HS-27A (cell line): ENCODE measurements around the gene PPIA.
A peak's percentile ranks its signal among the peaks of the same experiment; 100 is the strongest.

ENCODE experiments used
- DNase-seq: peaks from one replicate; pipeline ENCODE4 v3.0.0-alpha.2; 2012; ENCODE audit warnings: low read depth, missing footprints

Gene PPIA

DNA sequence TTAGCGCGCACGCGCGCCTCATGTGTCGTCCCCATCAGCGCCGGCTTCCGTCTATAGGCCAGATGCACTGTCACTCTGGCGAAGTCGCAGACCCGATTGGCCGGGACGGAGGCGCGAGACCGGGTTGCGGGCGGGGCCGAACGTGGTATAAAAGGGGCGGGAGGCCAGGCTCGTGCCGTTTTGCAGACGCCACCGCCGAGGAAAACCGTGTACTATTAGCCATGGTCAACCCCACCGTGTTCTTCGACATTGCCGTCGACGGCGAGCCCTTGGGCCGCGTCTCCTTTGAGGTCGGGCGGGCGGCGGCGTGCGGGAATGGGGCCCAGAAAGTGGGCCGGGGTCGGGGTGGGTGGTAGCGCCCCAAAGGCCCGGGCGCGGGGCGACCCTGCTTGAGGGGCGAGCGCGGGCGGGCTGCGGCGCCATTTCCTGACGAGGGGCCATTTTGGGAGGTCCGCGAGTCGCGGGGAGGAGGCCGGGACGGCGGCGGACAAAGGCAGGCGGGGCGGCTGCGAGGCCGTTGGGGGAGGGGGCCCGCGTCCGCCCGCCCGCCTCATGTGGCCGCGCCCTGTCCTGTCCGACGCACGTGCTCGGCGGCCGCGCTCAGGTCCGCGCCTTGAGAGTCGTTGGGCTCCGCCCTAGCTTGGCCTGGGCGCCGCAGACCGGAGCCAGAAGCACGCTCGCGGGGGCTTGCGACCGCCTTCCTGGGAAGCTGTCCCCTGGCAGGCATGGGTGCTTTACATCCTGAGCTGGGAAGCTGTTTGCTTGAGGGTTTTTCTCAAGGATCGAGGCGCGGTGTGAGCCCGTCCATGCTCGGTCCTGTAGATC lies at the start of gene PPIA:
Gene PPIA, plus strand, starts transcription at position 178 of the 825 bp plus-strand sequence. Its CDS starts 44 bp downstream, at position 222.
- DNase-seq: peak; percentile 84

DNA sequence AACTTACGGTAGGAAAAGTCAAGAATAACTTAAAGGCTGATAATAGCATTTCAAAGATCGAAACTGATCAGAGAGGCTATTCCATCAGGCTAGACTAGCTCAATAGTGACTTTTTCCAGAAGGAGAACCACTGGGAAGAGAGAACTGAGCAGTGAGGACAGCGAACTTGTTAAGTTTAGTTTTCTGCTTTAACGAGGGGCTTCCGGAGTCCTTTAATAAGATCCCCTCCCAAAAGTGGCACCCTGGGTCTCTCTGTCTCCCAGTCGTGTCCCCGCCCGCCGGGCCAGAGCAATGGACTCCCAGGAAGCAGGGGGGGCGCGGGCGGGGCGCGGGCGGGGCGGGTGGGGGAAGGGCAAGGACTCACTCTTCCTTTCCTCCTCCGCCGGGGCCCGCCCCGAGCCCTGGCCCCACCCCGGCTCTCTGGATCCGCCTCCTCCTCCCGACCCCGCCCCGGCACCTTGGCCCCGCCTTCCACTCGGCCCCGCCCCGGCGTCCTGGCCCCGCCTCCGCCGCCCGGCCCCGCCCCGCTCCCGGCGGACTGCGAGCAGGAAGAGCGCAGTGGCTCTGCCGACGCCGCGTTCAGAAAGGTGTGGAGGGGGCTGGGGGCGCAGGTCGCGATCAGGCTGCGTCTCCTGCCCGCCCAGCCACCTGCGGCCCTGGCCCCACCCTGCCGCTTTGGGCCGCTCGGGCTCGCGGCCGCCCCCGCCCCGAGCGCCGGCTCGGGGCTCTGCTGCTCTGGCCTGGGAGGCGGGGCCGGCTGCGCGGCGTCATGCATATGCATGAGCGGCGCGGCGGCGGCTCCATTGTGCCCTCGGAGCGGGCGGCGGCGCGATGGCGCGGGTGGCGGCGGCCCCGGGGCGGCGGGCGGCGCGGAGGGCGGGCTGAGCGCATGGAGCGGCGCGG lies 48.2 kb upstream of the PPIA start, which contains the start of gene ZMIZ2:
Gene ZMIZ2, plus strand, starts transcription at position 803 of the 903 bp plus-strand sequence. CDS start 7,403 bp downstream, outside the sequence.
- DNase-seq: peak; percentile 48

DNA sequence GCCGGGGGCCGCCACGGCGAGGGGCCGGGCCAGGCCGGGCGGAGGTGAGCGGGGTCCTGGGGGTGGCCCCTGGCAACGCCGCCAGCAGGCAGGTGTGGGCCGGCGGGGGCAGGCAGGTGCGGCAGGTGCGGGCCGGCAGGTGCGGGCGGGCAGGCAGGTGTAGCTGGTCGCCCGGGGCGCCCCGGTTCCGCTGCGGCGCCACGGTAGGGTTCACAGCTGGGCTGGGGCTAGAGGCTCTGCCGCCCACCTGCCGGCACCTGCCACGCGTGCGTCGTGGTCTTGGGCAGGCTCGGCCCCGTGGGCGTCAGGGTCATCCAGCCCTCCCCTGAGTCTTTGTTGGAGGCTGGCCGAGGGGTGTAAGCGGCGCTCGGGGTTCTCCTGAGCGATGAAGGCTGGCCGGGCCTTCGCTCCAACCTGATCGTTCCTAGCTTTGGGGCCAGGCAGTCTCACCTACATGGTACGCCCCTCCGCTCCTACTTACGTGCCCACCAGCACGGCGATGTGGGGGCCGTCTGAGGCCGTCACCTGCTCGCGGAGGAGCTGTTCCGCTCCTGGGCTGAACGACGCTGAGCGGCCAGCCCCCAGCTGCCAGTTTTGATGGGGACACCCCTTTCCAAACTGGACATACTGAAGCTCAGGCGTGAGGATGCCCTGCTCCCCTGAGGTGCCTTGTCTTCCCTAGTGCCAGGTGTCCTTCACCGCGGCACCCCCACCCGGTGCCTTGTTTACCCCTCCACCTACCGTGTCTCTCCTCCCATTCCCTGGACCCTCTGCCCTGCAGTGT lies 47.3 kb upstream of the PPIA start:
- no peak for DNase-seq

DNA sequence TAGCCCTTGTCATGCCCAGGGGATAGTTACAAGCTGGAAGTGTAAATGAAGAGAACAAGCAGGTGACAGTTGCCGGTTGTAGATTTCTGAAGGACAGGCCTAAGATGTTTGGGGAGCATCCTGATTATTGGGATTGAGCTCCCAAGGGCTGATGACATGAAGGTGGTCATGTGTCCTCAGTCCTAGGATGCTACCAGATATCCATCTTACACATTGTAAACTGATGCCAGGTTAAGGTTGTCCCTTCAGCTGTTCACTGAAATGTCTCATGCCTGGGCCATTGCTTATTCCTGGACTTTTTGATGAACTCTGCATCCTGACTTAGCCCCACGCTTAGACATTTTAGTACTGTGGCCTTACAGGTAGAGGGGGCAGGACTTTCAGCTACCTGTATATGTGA lies 46.5 kb upstream of the PPIA start:
- no peak for DNase-seq

DNA sequence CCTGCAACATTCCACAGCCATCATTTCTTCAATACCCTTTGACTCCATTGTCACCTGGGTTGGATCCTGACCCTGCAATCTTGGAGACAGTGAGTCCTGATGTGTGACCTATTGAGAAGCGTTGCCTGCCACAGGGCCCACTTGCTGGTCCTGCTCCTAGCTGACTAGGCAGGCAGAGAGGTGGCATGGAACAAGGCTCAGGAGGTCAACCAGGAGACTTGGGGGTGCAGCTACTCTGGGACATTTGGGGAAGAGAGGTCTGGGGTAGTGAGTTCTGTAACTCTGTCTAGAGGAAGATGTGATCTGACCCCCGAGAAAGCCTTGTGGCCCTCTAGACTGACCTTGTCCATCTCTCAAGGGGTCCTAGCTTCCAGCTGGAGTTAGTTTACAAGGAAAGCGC lies 46.1 kb upstream of the PPIA start:
- DNase-seq: no peak

DNA sequence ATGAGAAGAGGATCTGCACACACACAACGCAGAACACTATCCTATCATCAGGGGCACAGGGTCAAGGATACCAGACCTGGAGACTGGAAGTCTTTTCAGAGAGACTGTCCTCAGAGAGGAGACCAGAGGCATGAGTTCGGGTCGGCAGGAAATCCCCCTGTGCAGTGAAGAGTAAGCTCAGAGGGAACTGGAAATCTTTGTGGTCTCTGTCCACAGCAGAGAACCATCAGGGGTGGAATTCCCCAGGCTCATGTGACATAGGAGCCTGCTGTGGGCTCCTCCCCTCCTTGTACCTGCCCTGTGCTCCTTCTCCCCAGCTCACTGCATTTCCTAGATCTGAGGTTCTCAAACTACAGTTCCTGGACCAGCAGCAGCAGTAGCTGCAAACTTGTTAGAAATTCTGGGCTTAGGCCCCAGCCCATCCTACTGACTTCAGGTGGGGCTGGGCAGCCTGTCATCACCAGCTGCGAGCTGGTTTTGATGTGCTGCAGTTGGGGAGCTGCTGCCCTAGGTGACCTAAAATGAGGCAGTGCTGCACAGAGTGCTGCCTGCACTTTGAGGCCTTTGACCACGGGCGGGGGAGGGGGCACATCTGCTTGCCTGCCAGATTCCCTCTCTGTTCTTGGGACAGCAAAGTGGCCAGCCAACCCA lies 45.4 kb upstream of the PPIA start:
- DNase-seq: no peak

DNA sequence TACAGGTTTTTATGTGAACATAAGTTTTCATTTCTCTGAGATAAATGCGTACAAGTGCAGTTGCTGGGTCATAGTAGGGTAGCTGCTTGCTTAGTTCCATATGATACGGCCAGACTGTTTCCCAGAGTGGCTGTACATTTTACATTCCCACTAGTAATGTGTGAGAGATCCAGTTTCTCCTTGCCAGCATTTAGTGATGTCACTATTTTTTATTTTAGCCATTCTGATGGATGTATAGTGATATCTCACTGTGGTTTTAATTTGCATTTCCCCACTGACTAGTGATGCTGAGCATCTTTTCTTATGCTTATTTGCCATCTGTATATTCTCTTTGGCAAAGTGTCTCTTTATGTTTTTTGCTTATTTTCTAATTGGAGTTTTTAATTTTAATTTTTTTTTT lies 43.7 kb upstream of the PPIA start:
- DNase-seq: no peak

DNA sequence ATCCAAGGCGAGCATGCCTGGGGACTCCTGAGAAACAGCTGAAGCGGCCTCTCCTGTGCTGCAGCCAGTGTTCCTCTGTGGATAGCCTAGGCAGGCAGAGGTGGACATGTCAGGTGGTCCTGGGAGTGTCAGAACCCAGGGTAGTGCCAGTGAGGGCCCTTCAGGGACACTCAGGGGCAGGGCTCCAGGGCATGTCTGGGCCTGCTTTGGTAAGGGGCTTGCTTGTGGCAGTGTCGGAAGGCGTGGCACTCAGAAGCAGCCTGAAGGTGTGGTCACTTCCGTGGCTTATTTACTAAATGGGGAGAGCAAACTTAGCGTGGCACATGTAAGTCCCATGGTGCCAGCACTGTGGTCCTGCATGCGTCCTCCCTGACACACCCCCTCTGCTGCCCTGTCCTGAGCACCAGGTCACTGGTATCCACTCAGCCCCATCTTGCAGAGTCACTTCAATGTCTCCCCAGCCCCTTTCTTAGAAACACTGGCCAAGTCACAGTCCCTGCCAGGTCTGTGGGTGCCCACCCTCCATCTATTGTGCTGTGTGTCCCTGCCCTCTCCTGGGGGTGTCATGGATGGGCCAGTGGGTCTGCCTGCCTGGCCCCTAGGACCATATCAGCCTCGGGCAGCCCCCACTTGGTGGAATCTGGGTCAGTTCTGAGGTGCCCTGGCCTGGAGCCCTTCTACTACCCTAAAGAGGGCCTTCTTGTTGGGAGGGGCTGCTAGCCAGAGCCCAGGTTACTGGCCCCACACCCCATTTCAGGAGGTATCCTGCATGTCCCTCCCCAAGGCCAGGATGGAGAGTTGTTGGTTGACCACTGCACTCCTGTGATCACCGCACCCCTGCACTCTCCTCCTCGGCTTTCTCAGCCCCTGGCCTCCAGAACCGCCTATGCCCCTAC lies 41.4 kb upstream of the PPIA start:
- DNase-seq: no peak

DNA sequence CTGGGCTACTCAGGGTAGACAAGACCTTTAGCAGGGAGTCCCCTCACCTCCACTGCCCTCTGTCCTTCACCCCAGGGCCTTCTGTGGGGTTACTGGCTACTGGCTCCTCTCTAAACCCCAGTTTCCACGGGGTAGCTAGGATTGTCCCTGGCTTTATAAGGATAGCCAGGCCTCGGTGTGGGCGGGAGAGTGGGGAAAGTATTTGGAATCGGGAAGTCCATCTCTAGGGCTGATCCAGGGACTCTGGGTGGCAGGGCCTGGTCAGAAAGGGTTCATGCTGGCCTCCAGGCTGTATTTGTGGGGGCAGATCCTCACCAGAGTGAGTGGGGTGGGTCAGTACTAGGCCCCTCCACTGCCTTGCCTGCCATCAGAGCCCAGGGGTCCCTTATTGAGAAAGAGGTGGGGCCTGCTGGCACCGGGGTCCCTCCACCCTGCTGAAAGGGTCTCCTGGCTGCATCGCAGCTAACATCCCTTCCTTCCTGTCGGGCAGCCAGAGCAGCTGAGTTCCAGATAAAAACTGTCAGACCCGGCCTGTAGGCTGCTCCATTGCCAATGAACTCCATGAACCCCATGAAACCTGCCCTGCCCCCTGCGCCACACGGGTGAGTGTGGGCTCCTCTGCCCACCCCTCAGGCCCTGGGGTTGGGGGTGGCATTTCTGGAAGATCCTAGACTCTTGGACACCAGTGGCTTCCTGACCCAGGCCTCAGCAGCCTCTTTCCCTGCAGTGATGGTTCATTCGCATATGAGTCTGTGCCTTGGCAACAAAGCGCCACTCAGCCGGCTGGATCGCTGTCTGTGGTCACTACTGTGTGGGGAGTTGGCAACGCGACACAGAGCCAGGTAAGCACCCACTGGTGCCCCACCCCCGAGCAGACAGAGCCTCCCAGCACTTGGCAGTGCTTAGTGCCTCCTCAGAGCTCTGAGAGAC lies 40.5 kb upstream of the PPIA start:
- DNase-seq: no peak

DNA sequence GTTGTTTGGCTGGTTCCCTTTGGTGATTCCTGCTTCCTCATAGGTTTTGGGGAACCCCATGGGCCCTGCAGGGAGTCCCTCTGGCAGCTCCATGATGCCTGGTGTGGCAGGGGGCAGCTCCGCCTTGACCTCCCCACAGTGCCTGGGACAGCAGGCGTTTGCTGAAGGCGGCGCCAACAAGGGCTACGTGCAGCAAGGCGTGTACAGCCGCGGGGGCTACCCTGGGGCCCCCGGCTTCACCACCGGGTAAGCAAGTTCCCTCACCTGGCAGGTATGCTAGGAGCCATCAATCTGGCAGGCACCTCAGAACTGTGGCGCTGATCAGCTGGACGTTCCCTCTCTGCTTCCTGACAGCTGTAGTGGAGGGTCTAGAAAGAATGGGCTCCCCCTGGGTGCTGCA lies 39.6 kb upstream of the PPIA start:
- no peak for DNase-seq

DNA sequence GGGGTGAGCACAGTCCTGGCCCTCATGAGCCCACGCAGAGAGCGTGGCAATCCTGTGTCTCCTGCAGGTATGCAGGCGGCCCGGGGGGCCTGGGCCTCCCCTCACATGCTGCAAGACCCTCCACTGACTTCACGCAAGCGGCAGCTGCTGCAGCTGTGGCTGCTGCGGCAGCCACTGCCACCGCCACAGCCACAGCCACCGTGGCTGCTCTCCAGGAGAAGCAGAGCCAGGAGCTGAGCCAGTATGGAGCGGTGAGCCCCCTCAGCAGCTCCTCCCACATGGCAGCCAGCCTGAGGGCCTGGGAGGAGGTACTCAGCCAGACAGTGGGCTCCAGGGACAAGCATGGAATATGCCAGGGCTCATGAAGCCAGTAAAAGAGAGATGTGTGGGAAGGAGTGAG lies 39.2 kb upstream of the PPIA start:
- DNase-seq: no peak

DNA sequence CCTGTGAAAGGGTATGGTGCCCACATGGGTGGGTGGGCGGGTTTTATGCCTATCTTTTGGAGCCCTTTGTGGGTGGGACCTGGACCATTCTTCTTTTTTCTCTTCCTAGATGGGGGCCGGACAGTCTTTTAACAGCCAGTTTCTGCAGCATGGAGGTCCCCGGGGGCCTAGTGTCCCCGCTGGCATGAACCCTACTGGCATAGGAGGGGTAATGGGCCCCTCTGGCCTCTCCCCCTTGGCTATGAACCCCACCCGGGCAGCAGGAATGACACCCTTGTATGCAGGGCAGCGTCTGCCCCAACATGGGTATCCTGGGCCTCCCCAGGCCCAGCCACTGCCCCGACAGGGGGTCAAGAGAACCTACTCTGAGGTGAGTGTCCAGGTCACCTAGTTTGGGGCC lies 38.7 kb upstream of the PPIA start:
- DNase-seq: no peak

DNA sequence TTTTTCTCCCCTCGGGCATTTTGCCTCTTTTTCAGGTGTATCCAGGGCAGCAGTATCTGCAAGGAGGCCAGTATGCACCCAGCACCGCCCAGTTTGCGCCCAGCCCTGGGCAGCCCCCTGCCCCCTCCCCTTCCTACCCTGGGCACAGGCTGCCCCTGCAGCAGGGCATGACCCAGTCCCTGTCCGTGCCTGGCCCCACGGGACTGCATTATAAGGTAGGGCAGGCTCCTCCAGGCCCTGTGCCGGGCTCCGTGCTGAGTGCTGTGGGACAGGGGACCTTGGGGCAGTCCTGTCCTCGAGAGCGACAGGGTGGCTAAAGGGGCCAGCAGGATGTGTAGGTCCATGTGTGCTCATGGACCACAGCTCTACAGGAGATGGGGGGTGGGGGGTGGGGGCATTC lies 37.2 kb upstream of the PPIA start:
- DNase-seq: no peak

DNA sequence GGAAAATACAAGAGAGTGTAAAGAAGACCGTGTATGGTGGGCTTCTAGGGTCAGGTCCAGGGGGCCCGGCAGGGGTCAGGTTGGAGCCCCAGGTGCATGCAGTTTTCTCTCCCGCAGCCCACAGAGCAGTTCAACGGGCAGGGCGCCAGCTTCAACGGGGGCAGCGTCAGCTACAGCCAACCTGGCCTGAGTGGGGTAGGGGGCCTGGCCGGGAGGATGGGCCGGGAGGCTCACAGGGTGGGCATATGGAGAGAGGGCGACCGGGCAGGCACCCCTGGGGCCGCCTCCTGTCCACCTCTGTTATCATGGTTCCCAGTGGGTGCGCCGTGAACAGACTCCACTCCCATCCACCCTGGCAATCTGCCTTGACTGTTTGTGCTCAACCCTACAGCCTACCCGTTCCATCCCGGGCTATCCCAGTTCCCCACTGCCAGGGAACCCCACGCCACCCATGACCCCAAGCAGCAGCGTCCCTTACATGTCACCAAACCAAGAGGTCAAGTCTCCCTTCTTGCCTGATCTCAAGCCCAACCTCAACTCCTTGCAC lies 36.4 kb upstream of the PPIA start:
- DNase-seq: no peak

DNA sequence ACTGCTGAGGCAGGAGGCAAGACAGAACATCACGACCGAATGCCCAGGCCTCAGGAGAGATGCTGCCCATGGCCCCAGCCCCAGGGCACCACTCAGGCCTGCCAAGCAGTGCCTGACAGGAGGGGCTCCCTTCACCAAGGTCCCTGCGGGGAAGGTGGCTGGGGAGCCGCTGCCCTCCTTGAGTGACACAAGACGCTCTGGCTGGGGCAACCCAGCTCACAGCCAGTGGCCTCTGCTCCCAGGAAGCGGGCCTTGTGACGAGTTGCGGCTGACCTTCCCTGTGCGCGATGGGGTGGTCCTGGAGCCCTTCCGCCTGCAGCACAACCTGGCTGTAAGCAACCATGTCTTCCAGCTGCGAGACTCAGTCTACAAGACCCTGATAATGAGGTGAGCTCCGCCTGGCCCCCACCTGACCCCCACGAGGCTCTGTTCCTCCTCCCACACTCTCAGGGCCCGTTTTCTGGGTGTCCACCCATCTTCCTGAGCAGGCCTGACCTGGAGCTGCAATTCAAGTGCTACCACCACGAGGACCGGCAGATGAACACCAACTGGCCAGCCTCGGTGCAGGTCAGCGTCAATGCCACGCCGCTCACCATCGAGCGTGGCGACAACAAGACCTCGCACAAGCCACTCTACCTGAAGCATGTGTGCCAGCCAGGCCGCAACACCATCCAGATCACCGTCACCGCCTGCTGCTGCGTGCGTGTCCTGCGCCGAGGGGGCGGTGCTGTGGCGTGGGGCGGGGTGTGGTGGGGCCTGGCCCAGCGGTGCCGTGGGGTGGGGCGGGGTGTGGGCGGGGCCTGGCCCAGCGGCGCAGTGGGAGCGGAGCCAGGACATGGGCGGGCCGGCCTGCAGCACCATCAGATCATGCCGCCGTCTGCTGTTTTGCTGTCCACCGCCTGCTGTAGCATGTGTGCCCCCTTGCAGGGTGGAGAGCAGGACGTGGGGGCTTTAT lies 35.0 kb upstream of the PPIA start:
- DNase-seq: no peak

DNA sequence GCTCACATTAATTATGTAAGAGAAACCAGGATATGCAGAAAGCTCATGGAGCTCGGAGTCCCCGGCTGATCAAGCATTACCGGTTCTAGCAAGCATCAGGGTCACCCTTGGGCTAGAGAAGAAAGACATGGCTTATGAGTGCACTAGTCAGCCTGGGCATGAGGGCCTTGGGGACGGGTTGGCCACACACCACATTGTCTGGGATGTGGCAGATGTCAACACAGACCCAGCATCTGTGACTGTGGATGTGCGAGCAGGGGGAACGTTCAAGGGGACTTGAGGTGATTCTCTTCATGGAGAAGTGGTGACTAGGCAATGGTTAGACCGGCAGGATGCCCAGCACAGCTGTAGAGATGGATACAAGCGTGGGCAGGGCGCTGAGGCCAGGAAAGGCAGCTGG lies 34.2 kb upstream of the PPIA start:
- no peak for DNase-seq

DNA sequence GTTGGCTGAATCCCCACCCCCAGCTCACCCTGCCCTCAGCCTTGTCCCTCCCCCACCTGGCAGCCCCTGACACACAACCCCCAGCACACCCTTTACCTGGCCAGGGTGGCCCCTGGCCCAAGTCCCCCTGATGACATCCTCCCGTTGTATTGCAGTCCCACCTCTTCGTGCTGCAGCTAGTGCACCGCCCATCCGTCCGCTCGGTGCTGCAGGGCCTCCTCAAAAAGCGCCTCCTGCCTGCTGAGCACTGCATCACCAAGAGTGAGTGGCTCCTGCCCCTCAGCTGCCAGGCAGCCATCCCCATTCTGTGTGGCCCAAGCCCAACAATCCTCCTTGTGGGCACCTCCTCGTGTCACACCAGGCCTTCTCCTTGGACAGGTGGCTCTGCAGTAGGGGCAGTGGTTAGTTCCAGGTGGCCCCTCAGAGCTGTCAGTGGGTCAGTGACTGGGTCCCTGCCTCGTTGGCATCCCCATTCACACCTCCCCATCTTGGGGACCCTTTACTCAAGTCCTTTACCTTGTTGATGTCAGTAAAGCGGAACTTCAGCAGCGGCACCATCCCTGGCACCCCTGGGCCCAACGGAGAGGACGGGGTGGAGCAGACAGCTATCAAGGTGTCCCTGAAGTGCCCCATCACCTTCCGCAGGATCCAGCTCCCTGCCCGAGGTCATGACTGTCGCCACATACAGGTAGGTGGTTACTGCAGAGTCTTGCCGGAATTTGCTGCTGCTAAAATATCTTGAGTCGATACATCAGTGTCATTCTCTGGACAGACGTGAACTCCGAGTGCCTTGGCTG lies 33.6 kb upstream of the PPIA start:
- no peak for DNase-seq
